DMS 273 treated with DMSO at 0.1 percent for 48 hours (cell line): ENCODE data around the gene GARIN5A.

Experiments used
- DNase-seq: peaks from one replicate; lab custom pipeline; 2025; lab: John Stamatoyannopoulos, UW

The GARIN5A gene

DNA sequence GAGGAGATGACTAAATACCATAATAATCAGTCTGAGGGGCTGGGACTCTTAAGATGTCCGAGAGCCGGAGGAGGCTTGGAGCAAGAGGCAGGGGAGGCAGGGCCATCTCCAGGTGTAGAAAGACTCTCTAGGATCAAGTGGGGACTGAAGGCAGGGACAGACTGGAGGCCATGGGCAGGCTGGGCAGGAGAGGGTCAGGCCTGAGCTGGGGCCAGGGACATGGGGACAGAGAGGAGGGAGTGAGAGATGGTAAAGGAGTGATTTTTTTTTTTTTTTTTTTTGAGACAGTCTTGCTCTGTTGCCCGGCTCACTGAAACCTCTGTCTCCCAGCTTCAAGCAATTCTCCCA, 32.2 kb upstream of the GARIN5A start:
- DNase-seq = no peak

DNA sequence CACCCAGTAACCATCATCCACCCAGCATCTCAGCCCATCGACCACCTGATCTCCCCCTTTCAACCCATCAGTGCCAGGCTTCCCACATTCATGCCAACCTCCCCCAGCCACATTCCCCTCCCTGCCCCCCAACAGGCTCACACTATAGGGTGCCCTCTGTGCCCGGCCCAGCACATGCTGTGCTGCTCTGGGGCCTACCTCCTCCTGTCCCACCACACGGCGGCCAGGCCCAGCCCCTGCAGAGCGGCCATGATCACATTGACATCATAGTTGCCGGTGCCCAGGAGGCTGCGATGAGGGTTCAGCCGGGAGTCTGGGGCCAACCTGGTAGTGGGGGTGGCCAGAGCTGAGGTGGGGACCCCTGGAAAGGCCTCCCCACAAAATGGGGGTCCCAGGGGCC, 30.7 kb upstream of the GARIN5A start:
- no peak for DNase-seq

DNA sequence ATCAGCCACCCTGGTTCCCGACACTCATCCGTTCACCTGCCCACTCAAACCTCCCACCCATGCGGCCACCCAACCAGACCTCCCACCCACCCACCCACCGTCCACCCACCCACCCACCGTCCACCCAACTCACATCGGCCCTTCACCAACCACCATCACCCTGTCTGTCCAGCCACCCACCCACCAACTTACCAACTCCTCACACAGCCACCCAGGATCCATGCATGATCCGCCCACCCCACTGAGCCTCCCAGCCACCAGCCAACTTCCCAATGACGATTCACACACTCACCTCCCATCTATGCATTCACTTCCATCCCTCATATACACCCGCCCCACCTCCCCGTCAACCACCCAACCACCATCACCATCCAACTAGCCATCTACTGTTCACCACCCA, 30.1 kb upstream of the GARIN5A start:
- DNase-seq = no peak

DNA sequence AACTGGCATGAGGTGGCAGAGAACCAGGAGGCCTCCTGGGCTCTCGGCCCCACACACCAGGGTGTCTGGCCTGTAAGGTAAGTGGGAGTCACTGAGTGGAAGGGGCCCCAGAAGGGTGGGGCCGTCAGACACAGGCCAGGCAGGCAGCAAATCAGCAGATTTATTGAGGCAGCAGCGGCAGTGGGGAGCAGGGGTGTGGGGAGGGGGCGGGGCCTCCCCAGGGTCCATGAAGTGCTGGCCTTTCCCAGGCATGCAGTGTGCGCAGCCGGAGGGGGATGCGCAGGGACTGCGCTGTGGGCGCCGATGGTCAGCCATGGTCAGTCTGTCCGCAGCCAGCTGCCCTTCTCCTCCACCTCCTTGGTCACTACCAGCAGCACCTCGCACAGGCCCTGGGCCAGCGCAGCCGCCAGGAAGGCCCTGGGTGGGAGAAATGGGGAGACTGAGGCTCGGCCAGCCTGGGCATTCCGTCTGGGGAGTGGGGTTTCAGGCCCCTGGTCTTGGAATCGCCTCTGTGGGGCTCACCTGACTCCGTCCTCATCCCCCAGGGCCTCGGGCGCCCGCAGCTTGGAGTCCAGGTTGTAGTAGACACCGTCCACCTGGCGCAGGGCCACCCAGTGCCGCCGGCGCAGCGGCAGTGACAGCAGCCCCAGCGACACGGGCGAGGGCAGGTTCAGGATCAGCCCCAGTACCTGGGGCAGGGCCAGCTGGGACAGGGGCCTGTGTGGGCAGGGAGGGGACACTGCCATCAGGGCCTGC, 29.4 kb upstream of the GARIN5A start:
- DNase-seq = no peak

DNA sequence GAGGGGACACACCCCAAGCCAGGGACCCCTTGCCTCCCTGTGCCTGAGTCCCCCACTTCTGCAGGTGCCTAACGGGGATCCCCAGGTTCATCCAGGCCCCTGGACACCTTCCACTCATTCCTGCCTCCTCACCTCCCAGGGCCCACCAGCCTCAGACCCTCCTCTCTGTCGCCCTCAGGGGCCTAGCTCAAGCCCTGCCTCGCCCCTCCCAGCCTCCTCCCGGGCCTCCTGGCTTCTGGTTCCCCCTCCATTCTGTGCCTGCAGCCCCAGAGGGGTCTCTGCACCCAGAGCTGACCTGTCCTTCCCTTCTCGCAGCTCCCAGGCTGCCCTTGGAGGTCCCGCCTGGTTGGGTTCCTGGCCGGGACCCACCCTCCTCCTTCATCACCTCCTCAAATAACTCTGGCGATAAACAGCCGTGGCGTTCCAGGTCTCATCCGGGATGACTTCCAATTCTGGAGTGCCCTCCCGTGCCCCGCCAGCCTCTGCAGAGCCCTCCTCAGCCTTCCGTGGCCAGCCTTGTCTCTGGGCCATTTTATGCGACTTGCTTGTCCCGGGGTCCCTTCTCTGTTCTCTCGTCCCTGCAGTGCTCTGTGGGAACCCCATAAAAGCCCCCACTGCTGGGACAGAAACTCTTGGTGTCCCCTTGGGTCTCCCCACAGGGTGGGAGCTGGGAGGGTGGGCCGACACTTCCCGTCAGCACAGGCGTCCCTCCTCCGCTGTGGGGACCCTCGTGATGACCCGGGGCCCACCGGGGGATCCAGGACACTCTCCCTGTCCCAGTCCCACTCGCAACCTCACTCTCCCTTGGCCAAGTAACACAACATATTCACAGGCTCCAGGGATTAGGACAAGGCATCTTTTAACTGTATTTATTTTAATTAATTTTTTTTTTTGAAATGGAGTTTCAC, 25.2 kb upstream of the GARIN5A start:
- no peak for DNase-seq

DNA sequence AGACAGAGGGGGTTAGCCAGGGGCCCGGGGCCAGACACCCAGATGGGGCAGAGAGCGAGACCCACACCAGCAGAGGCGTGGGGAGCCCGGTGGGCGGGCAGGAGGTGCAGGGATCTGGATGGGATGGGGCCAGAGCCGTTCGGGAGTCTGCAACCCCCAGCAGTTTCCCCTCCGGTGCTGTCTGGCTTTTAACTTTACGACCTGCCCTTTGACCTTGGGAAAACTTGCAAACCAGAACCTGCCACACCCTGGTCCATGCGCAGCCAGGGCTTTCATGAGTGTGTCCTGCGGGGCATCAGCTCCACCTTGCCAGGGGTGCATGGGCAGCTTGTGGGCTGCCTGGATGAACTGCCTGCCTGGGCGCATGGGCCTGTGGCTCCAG, 24.5 kb upstream of the GARIN5A start:
- DNase-seq = no peak

DNA sequence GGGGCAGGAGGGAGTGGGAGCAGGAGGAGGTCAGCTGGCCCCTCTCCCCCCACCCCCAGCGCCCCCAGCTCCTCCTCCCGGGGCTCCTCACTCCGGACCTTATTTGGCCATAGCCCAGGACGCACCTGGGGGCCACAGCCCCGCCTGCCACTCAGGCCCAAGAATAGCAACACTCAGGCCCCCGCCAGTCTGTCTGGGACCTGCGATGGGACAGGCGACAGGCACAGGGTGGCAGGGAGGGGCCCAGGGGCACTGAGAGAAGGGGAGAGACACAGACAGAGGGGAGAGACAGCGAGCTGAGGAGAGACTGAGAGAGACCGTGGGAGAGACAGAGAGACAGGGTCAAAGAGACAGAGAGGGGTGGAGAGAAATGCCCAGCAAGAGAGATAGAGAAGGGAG, 24.1 kb upstream of the GARIN5A start:
- DNase-seq = no peak

DNA sequence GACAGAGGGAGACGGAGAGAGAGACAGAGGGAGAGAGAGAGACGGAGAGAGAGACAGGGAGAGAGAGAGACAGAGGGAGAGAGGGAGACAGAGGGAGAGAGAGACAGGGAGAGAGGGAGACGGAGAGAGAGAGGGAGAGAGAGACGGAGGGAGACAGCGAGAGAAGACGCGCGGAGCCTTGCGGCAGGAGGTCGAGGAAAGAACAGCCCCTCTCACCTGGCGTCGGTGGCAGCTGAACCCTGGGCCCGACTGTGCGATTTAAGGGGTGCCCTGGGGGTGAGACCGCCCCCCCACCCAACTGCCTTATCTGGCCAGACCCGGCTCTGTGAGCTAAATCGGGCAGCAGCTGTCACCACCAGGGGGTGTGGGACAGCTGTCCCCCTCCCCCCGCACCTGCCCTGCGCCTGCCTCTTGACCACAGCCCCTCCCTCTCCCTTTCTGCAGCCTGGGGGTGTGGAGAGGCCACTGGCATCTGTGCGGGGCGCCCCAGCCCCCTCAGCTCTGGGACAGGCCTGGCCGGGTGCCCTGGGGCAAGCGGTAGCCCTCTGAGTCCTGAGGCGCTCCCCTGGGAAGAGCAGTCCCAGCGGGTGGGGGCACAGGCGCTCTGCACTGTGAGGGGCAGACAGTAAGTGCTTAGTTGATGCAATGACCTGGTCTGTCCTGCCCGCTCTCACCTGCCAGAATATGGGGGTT, 23.6 kb upstream of the GARIN5A start:
- no peak for DNase-seq

DNA sequence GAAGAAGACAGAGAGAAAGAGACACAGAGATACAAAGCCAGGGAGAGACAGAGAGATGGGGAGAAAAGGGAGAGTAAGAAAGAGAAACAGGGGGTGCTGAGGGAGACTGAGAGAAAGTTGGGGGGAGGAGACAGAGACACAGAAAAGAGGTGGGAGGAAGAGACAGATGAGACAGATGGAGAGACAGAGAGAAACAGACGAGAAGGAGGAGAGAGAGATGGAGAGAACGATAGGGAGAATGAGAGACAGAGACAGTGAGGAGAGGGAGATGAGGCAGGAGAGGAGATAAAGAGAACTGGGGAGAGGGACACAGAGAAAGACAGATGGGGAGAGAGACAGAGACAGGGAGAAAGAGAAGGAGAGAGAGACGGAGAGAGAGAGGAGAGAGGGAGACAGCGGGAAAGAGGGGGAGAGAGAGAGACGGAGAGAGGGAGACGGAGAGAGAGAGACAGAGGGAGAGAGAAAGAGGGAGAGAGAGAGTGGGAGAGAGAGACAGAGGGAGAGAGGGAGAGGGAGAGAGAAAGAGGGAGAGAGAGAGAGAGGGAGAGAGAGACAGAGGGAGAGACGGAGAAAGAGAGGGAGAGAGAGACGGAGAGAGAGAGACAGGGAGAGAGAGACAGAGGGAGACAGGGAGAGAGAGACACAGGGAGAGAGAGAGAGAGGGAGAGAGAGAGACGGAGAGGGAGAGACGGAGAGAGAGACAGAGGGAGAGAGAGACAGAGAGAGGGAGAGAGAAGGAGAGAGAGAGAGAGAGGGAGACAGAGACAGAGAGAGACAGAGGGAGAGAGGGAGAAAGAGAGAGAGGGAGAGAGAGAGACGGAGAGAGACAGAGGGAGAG, 21.8 kb upstream of the GARIN5A start:
- no peak for DNase-seq

DNA sequence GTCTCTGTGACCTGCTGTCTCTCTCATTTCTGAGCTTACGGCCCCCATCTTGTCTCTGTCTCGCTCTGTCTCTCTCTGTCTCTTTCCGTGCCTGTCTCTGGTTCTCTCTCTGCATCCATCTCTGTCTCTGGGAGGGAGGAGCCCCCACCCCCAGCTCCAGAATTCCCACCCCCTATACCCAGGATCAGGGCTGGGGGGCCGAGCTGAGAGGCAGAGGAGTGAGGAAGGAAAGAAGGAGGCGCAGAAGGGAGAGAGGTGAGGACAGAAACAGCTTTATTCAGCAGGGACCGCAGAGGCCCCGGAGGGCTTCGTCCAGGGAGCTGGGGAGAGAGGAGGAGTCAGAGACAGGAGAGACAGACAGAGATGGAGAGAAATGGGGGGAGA, 20.4 kb upstream of the GARIN5A start:
- DNase-seq = no peak

DNA sequence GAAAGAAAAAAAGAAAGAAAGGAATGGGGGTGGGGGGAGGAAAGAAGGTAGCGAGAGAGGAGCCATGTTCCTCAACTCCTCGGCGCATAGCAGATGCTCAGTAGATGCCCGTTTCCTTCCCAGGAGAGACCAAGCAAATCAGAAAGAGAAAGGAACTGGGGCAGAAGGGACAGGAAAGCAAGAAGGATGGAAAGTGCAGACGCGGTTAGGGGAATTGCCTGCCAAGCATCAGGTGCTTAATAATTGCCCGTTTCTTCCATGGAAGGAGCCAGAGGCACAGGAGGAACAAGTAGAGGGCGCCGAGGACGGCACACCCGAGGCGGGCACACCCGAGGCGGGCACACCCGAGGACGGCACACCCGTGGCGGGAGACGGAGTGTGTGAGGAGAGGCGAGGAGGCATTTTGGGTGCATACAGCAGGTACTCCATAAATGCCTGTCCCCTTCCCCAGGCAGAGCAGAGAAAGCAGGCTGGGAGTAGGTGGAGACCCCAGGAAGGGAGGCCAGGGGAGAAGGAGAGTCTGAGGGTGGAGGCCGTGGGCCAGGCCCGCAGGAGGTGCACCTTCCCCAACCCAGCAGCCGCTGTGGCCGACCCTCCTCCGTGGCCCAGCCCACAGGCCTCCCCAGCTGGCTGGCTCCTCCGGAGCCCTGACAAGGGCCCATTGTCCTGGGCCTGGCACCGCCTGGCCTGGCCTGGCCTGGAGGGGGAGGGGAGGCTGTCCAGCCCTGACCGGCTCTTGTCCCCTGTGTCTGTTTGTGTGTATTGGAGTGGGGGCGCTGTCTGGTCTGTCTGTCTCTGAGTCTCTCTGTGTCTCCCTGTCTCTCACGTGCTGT, 19.8 kb upstream of the GARIN5A start:
- no peak for DNase-seq

DNA sequence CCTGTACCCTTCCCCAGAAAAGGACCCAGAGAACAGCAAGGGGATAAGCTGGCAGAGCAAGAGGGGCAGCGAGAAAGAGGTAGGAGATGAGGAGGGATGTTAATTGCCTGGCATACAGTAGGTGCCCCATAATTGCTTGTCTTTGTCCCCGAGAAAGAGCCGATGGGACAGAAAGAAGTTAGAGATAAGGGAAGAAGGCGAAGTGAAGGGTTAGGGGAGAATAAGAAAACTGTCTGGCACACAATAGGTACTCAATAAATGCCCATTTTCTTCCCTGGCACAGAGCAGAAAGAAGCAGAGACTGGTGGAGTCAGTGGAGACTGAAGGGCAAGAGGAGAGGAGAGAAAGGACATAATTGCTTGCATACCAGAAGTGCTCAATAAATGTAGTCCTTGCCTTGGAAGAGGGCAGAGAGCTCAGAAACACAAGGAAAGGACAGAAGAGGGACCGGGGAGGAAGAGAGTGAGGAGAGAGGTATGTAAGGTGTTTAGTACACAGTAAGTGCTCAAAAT, 18.4 kb upstream of the GARIN5A start:
- no peak for DNase-seq

DNA sequence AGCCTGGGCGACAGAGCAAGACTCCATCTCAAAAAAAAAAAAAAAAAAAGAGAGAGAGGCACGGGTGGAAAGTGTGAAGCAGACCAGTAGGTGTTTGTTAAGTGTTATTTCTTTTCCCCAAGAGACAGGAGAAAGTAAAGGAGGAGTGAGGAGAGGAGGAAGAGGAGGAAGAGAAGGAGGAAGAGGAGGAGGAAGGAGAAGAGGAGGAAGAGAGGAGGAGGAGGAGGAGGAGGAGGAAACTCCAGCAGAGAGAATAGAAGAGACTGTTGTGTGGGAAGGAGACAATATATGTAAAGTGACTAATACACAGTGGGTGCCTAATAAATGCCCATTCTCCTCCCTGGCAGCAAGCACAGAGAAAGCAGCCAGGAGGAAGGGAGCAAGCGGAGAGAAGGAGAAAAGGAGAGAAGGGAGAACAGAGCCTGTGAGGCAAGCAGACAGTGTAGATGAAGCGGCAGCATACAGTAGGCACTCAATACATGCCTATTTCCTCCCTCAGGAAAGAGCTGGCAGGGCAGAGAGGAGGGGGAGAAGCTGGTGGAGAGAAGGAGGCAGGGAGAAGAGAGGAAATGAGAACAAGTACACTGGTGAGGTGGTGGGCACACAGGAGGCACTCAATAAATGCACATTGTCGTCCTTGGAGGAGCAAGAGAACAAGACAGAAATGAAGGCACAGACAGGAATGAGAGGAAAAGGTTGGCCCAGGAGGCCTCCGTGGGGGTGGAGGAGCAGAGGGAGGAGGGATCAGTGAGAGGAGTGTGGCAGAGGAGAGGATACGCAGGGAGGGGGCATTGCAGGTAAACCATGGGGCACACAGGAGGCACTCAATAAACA, 17.8 kb upstream of the GARIN5A start:
- no peak for DNase-seq

DNA sequence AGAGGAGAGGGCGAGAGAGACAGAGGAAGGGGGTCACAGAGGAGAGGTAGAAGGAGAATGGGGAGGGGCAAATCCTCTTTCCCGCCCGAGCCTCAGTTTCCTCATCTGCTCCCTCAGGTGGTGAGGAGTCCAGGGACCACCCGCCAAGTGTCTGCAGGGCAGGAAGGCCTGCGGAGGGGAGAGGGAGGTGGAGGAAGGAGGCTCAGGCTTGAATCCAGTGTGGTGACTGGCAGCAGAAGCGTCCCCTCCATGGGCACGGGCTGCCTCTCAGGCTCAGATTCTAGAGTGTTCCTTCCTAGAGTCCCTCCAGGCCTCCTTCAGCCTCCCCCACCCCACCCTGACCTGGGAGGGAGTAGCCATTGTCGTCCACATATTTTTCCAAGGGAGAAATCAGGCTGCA, 16.5 kb upstream of the GARIN5A start:
- no peak for DNase-seq

DNA sequence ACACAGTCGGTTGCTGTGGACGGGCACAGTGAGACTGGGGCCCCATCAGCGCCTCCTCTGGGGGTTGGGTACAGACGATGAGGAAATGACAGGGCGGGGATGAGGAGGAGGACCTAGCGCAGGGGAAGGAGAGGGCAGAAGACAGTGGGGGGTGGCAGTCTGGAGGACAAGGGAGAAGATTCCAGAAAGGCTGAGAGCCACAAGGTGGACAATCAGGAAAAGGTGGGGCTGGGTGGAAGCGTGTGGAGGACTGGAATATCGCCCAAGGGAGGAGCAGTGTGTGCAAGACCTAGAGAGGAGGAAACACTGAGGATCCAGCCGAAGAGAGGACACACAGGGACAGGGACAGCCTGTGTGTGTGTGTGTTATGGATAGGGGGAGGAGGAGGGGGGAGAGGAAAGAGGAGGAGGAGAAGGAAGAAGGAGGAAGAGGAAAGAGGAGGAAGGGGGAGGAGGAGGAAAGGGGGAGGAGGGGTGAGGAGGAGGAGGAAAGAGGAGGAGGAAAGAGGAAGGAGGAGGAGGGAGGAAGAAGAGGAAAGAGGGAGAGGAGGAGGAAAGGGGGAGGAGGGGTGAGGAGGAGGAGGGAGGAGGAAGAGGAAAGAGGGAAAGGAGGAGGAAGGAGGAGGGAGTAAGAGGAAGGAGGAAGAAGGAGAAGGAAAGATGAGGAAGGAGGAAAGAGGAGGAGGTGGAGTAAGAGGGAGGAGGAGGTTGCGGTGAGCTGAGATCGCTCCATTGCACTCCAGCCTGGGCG, 15.8 kb upstream of the GARIN5A start:
- no peak for DNase-seq

DNA sequence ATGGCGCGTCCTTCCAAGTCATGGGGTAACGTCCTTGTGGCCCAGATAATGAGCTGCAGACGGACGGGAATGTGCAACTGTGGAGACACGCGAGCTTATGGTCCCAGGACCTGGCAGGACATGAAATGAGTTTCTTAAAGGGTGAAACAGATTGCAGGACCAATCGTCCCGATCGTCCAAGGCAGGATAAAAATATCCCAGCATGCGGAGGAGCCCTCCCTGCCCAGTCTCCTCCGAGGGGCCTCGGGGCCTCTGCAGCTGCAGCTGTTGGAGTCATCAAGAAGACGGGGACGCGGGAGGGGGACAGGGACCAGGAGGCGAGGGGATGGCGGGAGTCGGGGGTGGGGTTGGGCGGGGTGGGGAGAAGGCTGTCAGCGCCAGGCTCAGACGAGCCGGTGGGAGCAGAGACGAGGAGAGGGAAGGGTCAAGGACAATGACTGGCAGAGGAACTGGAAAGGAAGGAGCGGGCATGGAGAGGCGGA, 14.4 kb upstream of the GARIN5A start:
- DNase-seq = no peak

DNA sequence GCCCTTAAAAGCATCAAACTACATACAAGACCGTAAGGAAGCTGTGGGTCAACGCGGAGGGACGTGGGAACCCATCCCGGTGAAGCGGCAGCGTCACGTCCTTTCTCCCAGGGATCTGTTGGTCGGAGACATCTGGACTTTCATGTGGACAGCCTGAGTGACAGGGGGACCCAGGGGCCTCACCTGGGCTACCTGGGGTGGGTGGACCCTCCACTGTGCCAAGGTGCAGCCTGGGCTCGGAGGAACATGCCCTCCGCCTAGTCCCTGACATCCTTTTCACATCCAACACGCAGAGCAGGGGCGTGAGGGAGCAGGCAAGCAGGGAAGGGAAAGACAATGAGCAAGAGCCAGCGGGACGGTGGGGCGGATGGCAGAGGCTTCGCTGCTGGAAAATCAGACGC, 13.8 kb upstream of the GARIN5A start:
- DNase-seq = no peak

DNA sequence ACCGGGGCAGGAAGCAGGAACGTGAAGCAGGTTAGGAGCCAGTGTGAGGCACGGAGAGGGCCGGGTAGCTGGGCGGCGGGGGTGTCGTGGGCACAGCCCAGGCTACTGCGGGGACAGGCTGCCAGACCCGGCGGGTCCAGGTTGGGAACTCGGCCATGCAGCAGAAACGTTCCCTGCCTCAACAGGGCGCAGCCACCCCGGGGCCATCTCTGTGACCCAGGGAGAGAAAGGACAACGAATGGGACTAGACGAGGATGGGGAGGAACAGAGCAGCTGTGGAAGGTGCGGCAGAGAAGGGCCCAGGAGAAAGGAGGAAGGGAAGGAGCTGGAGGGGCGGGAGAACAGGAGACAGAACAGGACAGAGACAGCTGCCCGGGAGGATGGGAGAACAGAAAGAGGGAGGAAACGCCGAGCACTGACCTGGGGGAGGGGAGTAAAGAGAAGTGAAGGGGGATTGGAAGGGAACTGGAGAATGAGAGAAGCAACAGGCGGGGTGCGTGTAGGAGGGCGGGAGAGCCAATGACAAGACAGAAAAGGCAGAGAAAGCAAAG, 12.9 kb upstream of the GARIN5A start:
- no peak for DNase-seq
